OCI-LY7 (cell line): ENCODE measurements around the gene IFT27.

ENCODE experiments used
- EZH2phosphoT487 ChIP-seq: fragments of 200-600 bp; sonication (generic); IDR thresholded peaks from 2 replicates; pipeline ENCODE4 v1.6.1; 2018; ENCODE audit warnings: low read depth, borderline replicate concordance, mild to moderate bottlenecking, mixed run types, antibody characterized with exemption, low read length, moderate library complexity, mixed read lengths
- TF ChIP-seq, protein P1 (sequence below): fragments of 200-600 bp; sonication (generic); conservative IDR thresholded peaks from 2 replicates; pipeline ENCODE4 v1.5.1; 2014; ENCODE audit warnings: mild to moderate bottlenecking, antibody characterized with exemption, low read length, moderate library complexity, mixed read lengths

DNA sequence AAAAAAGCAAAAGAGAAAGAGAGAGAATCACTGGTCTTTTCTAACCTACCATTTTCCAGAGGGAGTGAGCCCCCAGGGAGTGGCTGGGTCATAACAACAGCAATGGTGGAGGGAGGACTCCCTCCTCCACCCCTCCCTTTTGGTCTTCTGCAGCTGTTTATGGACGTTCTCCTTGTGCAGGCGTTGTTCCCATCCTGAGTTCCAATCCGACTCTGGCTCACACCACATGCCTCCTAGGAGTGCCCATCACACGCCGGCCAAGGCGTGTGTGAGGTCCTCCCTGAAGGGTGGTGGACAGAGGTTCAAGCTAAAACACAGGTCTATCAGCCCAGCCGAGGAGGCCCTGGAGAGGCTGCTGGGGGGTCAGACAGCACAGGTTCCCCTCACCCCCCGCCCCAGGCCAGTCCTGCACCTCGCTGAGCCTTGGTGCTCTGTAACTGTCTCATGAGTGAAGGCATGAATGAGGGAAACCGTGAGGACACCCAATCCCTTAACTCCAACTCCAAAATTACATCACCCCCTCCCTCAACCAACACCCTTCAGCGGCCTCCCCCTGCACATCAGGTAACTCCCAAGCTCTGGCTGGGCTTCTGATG lies 29.4 kb downstream of the IFT27 start:
- TF ChIP-seq, protein P1, sequence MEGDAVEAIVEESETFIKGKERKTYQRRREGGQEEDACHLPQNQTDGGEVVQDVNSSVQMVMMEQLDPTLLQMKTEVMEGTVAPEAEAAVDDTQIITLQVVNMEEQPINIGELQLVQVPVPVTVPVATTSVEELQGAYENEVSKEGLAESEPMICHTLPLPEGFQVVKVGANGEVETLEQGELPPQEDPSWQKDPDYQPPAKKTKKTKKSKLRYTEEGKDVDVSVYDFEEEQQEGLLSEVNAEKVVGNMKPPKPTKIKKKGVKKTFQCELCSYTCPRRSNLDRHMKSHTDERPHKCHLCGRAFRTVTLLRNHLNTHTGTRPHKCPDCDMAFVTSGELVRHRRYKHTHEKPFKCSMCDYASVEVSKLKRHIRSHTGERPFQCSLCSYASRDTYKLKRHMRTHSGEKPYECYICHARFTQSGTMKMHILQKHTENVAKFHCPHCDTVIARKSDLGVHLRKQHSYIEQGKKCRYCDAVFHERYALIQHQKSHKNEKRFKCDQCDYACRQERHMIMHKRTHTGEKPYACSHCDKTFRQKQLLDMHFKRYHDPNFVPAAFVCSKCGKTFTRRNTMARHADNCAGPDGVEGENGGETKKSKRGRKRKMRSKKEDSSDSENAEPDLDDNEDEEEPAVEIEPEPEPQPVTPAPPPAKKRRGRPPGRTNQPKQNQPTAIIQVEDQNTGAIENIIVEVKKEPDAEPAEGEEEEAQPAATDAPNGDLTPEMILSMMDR = no peak
- TF ChIP-seq EZH2phosphoT487 = no peak
